A549 (cell line): ENCODE data around the gene COL19A1. TPM values are rescaled to one million over a fixed set of nuclear protein-coding genes. Genes with fewer than 3 reads are reported as not detected.

ENCODE experiments used
- ATAC-seq, 2 experiments: fragments of 200-7000 bp in 1 of 2; fragments of >200 bp in 1 of 2; cut with Nextera tagmentation in 1 of 2; cut with Tn5 transposase in 1 of 2; 3 replicates each; pipeline versions ENCODE4 v1.8.0 to v1.9.1; 2018 to 2020; ENCODE audit warnings: mild to moderate bottlenecking in 1 of 2, moderate library complexity in 1 of 2
- CTCF ChIA-PET: fragments of 300-600 bp; sonication (Branson Sonifier 250); formaldehyde crosslinking; extraction: SDS; loops from one replicate; lab custom pipeline; 2021; ENCODE audit warnings: antibody characterized with exemption, inconsistent platforms; lab: Yijun Ruan, JAX
- POLR2A ChIA-PET: fragments of 350-600 bp; formaldehyde crosslinking; extraction: SDS; loops from one replicate; lab custom pipeline; 2021; ENCODE audit warnings: antibody characterized with exemption, inconsistent platforms; lab: Yijun Ruan, JAX
- DNase-seq, 2 experiments: peaks; one replicate each; pipeline versions ENCODE4 v3.0.0 to v3.0.0-alpha.2; 2011 to 2016; ENCODE audit warnings: low read depth in 1 of 2, low spot score in 1 of 2
- FAIRE-seq: peaks from 2 replicates; lab custom pipeline; 2011; peaks lifted over from hg19 to GRCh38; lab: Jason Lieb, UNC
- H3K27ac ChIP-seq, 2 experiments: fragments of >200 bp; sonication (Bioruptor Twin); formaldehyde crosslinking; 3 replicates each; pipeline ENCODE4 v1.5.1; 2016 to 2017
- H3K4me1 ChIP-seq: fragments of >200 bp; sonication (Bioruptor Twin); formaldehyde crosslinking; 3 replicates; pipeline ENCODE4 v1.6.1; 2016
- H3K4me2 ChIP-seq: fragments of >200 bp; sonication (Bioruptor Twin); formaldehyde crosslinking; 3 replicates; pipeline ENCODE4 v1.6.1; 2016
- H3K4me3 ChIP-seq: fragments of >200 bp; sonication (Bioruptor Twin); formaldehyde crosslinking; 3 replicates; pipeline ENCODE4 v1.5.1; 2016
- H3K9me3 ChIP-seq: fragments of >200 bp; sonication (Bioruptor Twin); formaldehyde crosslinking; 3 replicates; pipeline ENCODE4 v1.6.1; 2016
- CBX8 ChIP-seq: fragments of 200-600 bp; sonication (generic); IDR thresholded peaks from 2 replicates; pipeline ENCODE4 v1.6.1; 2016
- CEBPB ChIP-seq, 2 experiments: fragments of >200 bp in 1 of 2; sonication (Bioruptor Twin) in 1 of 2; formaldehyde crosslinking in 1 of 2; IDR thresholded peaks; 2 replicates each; pipeline ENCODE4 v1.6.1; 2012 to 2016
- CHD2 ChIP-seq: fragments of 150-350 bp; IDR thresholded peaks from 2 replicates; pipeline ENCODE4 v1.6.1; 2014; ENCODE audit warnings: low read length; ENCODE audit not compliant: partially characterized antibody
- EHF ChIP-seq: fragments of 250-450 bp; sonication (Bioruptor Pico); IDR thresholded peaks from 2 replicates; pipeline ENCODE4 v1.5.0; 2020; ENCODE audit warnings: mild to moderate bottlenecking
- EHMT2 ChIP-seq: fragments of 200-600 bp; sonication (generic); IDR thresholded peaks from 2 replicates; pipeline ENCODE4 v1.6.1; 2016; ENCODE audit warnings: antibody characterized with exemption, low read depth, mild to moderate bottlenecking, moderate library complexity
- ESRRA ChIP-seq: fragments of 150-350 bp; IDR thresholded peaks from 2 replicates; pipeline ENCODE4 v1.6.1; 2014; ENCODE audit warnings: mild to moderate bottlenecking, low read length, borderline replicate concordance
- FOSB ChIP-seq: fragments of 250-450 bp; sonication (Bioruptor Pico); IDR thresholded peaks from 2 replicates; pipeline ENCODE4 v1.5.0; 2020; ENCODE audit warnings: mild to moderate bottlenecking, moderate library complexity
- GATA3 ChIP-seq: IDR thresholded peaks from 2 replicates; pipeline ENCODE4 v1.6.1; 2012; ENCODE audit warnings: borderline replicate concordance
- HOXA7 ChIP-seq: fragments of 250-450 bp; sonication (Bioruptor Pico); IDR thresholded peaks from 2 replicates; pipeline ENCODE4 v1.5.0; 2020; ENCODE audit warnings: mild to moderate bottlenecking, moderate library complexity
- HOXB13 ChIP-seq: fragments of 250-450 bp; sonication (Bioruptor Pico); IDR thresholded peaks from 2 replicates; pipeline ENCODE4 v1.5.0; 2020; ENCODE audit warnings: low read depth, mild to moderate bottlenecking, moderate library complexity
- NFE2L2 ChIP-seq: fragments of 150-350 bp; conservative IDR thresholded peaks from 2 replicates; pipeline ENCODE4 v1.6.1; 2014; ENCODE audit warnings: low read length
- RCOR1 ChIP-seq: fragments of 150-350 bp; IDR thresholded peaks from 2 replicates; pipeline ENCODE4 v1.6.1; 2014; ENCODE audit warnings: antibody characterized with exemption, low read length, low read depth
- RNF2 ChIP-seq: fragments of 200-600 bp; sonication (generic); IDR thresholded peaks from 2 replicates; pipeline ENCODE4 v1.6.1; 2016; ENCODE audit warnings: low read depth, mild to moderate bottlenecking, antibody characterized with exemption, moderate library complexity, borderline replicate concordance
- SREBF2 ChIP-seq: fragments of 450-650 bp; IDR thresholded peaks from 2 replicates; pipeline ENCODE4 v1.6.1; 2014; ENCODE audit warnings: mild to moderate bottlenecking, moderate library complexity
- ZFP36 ChIP-seq: fragments of 450-650 bp; IDR thresholded peaks from 2 replicates; pipeline ENCODE4 v1.6.1; 2014; ENCODE audit warnings: borderline replicate concordance; ENCODE audit not compliant: partially characterized antibody
- WGBS: methylation state at CpG from one replicate; pipeline ENCODE4 v1.1.6; 2017; ENCODE audit errors: missing lambda C conversion rate; 5-methylcytosine and 5-hydroxymethylcytosine counted together
- polyA plus RNA-seq, 4 experiments: library from polyadenylated mRNA; depleted of rRNA in 3 of 4; stranded (reverse); fragments of >200 nt; fragmentation: RNase III in 1 of 4; extraction: RNeasy Plus Mini Kit Qiagen cat#74134 plus additional on column Dnase treatment in 1 of 4; gene quantifications; 2 replicates in 3 of 4; 3 replicates in 1 of 4; pipeline ENCODE4 v1.2.3, GENCODE V29; 2011 to 2017
- TF ChIP-seq, protein P1 (sequence below): fragments of >200 bp; sonication (Bioruptor Twin); formaldehyde crosslinking; IDR thresholded peaks from 3 replicates; pipeline ENCODE4 v1.6.1; 2016
- TF ChIP-seq, protein P2 (sequence below): fragments of 450-650 bp; IDR thresholded peaks from 2 replicates; pipeline ENCODE4 v1.6.1; 2014; ENCODE audit warnings: antibody characterized with exemption
- TF ChIP-seq, protein P3 (sequence below): fragments of >200 bp; sonication (Bioruptor Twin); formaldehyde crosslinking; IDR thresholded peaks from 2 replicates; pipeline ENCODE4 v1.6.1; 2016
- TF ChIP-seq, protein P4 (sequence below): fragments of 250-450 bp; sonication (Bioruptor Pico); IDR thresholded peaks from 2 replicates; pipeline ENCODE4 v1.5.0; 2021; ENCODE audit warnings: mild to moderate bottlenecking, moderate library complexity, borderline replicate concordance

COL19A1 gene
- polyA plus RNA-seq, 2 of the 4 experiments (the other 2 are of a cell fraction) = not detected

DNA sequence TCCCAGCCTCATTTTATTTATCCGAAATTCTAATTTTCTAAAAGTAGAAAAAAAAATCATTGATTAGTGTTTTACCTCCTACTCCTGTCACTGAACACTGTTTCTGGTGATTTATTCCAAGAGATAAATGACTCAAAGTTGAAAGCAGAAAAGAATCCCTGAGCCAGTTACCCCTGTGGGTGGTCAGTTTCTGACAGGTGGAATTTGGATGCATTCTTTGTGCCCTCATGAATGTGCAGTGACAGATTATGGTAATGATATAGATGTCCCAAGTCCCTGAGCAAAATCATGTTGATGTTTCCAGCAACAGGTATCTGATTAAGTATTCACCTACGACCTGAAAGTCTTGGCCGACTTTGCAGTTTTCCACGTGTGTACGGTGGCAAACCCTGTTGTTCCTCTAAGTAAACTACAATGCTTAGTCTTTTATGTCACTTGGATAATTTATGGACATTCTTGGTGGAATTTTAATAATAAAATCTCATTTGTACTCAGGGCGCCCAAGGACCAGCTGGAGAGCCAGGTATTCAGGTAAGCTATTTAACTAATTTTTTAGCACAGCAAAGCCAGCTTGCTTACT is 282.9 kb downstream of the COL19A1 start:
- no peak overlapping the region for H3K27ac ChIP-seq
- CTCF ChIA-PET = no interaction called here

DNA sequence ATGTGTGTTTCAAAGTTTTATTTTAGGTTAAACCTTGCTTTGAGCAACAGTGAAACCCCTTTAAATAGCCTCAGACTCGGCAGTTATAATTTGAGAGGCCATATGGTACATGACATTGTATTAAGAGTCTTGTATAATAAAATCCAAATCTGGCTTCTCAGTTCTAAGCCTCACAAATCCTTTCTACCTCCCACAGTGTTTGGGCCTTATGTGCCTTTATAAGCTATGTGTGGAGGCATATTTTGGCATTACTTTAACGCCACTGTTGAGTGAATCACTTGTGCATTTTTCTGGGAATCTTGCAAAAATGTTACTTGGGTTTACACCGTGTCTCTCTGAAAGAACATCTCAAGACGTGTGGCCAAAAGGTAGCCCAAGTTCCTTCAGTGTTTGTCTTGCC is 284.2 kb downstream of the COL19A1 start:
- Histone ChIP-seq H3K9me3 (no peaks in the 10 kb centered on the region), H3K27ac (no peak overlapping the region), H3K4me3 (no peak overlapping the region), H3K4me2 (no peak overlapping the region), H3K4me1 (no peaks in the 10 kb centered on the region)
- WGBS = 8% methylated on average over 4 of the region's 4 CpGs
- ChIA-PET POLR2A (no interaction called here), CTCF (no interaction called here)
- DNase-seq = no peak
- ATAC-seq = no peak
- no peak for FAIRE-seq
- TF ChIP-seq NFE2L2 (no peak), EHF (CRISPR knock-in tag) (no peak), CBX8 (no peak), SREBF2 (no peak), HOXB13 (no peak), CHD2 (no peak)
- TF ChIP-seq, protein P1, sequence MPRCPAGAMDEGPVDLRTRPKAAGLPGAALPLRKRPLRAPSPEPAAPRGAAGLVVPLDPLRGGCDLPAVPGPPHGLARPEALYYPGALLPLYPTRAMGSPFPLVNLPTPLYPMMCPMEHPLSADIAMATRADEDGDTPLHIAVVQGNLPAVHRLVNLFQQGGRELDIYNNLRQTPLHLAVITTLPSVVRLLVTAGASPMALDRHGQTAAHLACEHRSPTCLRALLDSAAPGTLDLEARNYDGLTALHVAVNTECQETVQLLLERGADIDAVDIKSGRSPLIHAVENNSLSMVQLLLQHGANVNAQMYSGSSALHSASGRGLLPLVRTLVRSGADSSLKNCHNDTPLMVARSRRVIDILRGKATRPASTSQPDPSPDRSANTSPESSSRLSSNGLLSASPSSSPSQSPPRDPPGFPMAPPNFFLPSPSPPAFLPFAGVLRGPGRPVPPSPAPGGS = no peak
- TF ChIP-seq, protein P2, sequence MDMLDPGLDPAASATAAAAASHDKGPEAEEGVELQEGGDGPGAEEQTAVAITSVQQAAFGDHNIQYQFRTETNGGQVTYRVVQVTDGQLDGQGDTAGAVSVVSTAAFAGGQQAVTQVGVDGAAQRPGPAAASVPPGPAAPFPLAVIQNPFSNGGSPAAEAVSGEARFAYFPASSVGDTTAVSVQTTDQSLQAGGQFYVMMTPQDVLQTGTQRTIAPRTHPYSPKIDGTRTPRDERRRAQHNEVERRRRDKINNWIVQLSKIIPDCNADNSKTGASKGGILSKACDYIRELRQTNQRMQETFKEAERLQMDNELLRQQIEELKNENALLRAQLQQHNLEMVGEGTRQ = no peak

More for the DNA sequence above, 282.9 kb downstream of the COL19A1 start:
- Histone ChIP-seq H3K4me3 (no peak overlapping the region), H3K4me1 (no peaks in the 10 kb centered on the region), H3K4me2 (no peak overlapping the region), H3K9me3 (no peaks in the 10 kb centered on the region)
- DNase-seq (no peak), ATAC-seq (no peak), FAIRE-seq (no peak)
- POLR2A ChIA-PET = no interaction called here
- TF ChIP-seq CEBPB (IDR thresholded peaks at IDR 0.05) (no peak), FOSB (CRISPR knock-in tag) (no peak), ZFP36 (no peak), RCOR1 (no peak), ESRRA (no peak), EHMT2 (no peak)
- WGBS = 54% methylated on average over 6 of the region's 6 CpGs

DNA sequence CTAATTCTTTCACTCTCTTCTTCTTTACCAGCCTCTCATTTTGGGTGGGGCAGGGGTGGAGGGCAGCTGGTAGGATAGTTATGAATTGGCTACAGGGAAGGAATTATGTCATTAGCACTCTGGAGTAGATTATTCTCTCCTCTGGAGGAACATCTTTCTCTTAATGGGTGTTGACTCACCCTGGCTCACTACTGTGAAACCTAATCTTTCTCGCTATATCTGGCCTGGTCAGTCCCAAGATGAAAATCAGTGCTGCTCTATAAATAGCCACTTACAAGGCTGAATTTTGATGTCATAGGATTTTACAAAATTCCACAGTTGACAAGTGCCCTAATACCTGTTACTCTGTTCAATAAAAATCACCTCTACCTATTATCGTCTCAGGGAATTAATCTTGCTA is 285.3 kb downstream of the COL19A1 start:
- ATAC-seq = no peak
- Histone ChIP-seq H3K4me1 (no peaks in the 10 kb centered on the region), H3K27ac (no peak overlapping the region), H3K9me3 (no peaks in the 10 kb centered on the region)
- DNase-seq = no peak
- POLR2A ChIA-PET = no interaction called here
- 85% methylated on average over 2 of the region's 2 CpGs for WGBS
- TF ChIP-seq, protein P3, sequence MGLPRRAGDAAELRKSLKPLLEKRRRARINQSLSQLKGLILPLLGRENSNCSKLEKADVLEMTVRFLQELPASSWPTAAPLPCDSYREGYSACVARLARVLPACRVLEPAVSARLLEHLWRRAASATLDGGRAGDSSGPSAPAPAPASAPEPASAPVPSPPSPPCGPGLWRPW = no peak
- TF ChIP-seq ZFP36 (no peak), GATA3 (no peak), HOXB13 (no peak), EHF (CRISPR knock-in tag) (no peak), HOXA7 (CRISPR knock-in tag) (no peak), RNF2 (no peak)
- TF ChIP-seq, protein P2 = no peak
- TF ChIP-seq, protein P4, sequence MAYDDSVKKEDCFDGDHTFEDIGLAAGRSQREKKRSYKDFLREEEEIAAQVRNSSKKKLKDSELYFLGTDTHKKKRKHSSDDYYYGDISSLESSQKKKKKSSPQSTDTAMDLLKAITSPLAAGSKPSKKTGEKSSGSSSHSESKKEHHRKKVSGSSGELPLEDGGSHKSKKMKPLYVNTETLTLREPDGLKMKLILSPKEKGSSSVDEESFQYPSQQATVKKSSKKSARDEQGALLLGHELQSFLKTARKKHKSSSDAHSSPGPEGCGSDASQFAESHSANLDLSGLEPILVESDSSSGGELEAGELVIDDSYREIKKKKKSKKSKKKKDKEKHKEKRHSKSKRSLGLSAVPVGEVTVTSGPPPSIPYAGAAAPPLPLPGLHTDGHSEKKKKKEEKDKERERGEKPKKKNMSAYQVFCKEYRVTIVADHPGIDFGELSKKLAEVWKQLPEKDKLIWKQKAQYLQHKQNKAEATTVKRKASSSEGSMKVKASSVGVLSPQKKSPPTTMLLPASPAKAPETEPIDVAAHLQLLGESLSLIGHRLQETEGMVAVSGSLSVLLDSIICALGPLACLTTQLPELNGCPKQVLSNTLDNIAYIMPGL (CRISPR knock-in tag) = no peak
- TF ChIP-seq, all 56 proteins: peak for 0
- Histone ChIP-seq H3K4me2 (no peak overlapping the region), H3K4me3 (no peak overlapping the region)
- CTCF ChIA-PET = no interaction called here
- no peak for FAIRE-seq
